B cell (primary cell): ENCODE data around the gene PIWIL4. TPM values are rescaled to one million over a fixed set of nuclear protein-coding genes. Genes with fewer than 3 reads are reported as not detected.

Experiments
- ATAC-seq: fragments of 200-7000 bp; cut with Tn5 transposase; one replicate; pipeline ENCODE4 v1.10.0; 2021; ENCODE audit warnings: low read depth, mild to moderate bottlenecking, moderate number of reproducible peaks, moderate library complexity
- CTCF ChIA-PET: fragments of 350-600 bp; sonication (Branson Sonifier 250); formaldehyde crosslinking; loops from one replicate; lab custom pipeline; 2021; ENCODE audit warnings: antibody characterized with exemption, inconsistent platforms; lab: Charles Lee
- POLR2A ChIA-PET: fragments of 350-600 bp; sonication (Branson Sonifier 250); formaldehyde crosslinking; loops from one replicate; lab custom pipeline; 2021; ENCODE audit warnings: antibody characterized with exemption; lab: Charles Lee
- DNase-seq: peaks from one replicate; pipeline ENCODE4 v3.0.0; 2013
- H2AFZ ChIP-seq: 2 replicates; pipeline ENCODE4 v1.6.1; 2012; ENCODE audit warnings: mild to moderate bottlenecking, low read depth, low read length; ENCODE audit not compliant: insufficient read depth, poor library complexity, severe bottlenecking
- H3K27ac ChIP-seq, 2 donors: 1 replicate in 1 of 2; 2 replicates in 1 of 2; pipeline ENCODE4 v1.5.1; 2012 to 2013; ENCODE audit warnings: low read length in 2 of 2, mild to moderate bottlenecking in 2 of 2, moderate library complexity in 1 of 2
- H3K27me3 ChIP-seq, 4 experiments: fragments of 200-600 bp in 1 of 4; sonication (generic) in 1 of 4; replicated peaks in 1 of 4; 1 replicate in 2 of 4; 2 replicates in 2 of 4; pipeline versions ENCODE4 v1.6.1 to v1.7.0; 2013 to 2016; ENCODE audit warnings: low read length in 3 of 4, mild to moderate bottlenecking in 2 of 4, mixed read lengths in 1 of 4, moderate library complexity in 1 of 4; ENCODE audit not compliant: insufficient read depth in 4 of 4, control insufficient read depth in 3 of 4; ENCODE audit errors: control extremely low read depth in 1 of 4
- H3K36me3 ChIP-seq, 2 experiments: replicated peaks in 1 of 2; 1 replicate in 1 of 2; 2 replicates in 1 of 2; pipeline versions ENCODE4 v1.6.1 to v1.7.1; 2013; ENCODE audit warnings: low read length in 1 of 2; ENCODE audit not compliant: insufficient read depth in 2 of 2, control insufficient read depth in 1 of 2; ENCODE audit errors: control extremely low read depth in 1 of 2, extremely low read depth in 1 of 2
- H3K4me1 ChIP-seq, 2 donors: fragments of 200-600 bp in 1 of 2; sonication (generic) in 1 of 2; 1 replicate in 1 of 2; 2 replicates in 1 of 2; pipeline versions ENCODE4 v1.5.1 to v1.6.1; 2013 to 2017; ENCODE audit warnings: low read length in 2 of 2; ENCODE audit not compliant: control insufficient read depth in 2 of 2, insufficient read depth in 2 of 2
- H3K4me2 ChIP-seq: replicated peaks from 2 replicates; pipeline ENCODE3; 2012; ENCODE audit warnings: mild to moderate bottlenecking, low read depth, low read length; ENCODE audit not compliant: poor library complexity, severe bottlenecking
- H3K4me3 ChIP-seq, 5 experiments: fragments of 200-600 bp in 1 of 5; sonication (generic) in 1 of 5; 1 replicate in 3 of 5; 2 replicates in 2 of 5; pipeline versions ENCODE4 v1.5.1 to v1.7.0; 2011 to 2016; ENCODE audit warnings: low read length in 4 of 5, mild to moderate bottlenecking in 4 of 5, low read depth in 2 of 5, control low read depth in 1 of 5, moderate library complexity in 1 of 5; ENCODE audit not compliant: insufficient read depth in 1 of 5; ENCODE audit errors: control extremely low read depth in 1 of 5, extremely low read depth in 1 of 5
- H3K79me2 ChIP-seq: fragments of 200-600 bp; sonication (generic); one replicate; pipeline ENCODE4 v1.6.0; 2016; ENCODE audit warnings: low read length; ENCODE audit not compliant: control insufficient read depth, insufficient read depth
- H3K9ac ChIP-seq: fragments of 200-600 bp; sonication (generic); 2 replicates; pipeline ENCODE4 v1.6.1; 2017; ENCODE audit warnings: mild to moderate bottlenecking, low read length, moderate library complexity
- H3K9me3 ChIP-seq, 3 donors: one replicate each; pipeline versions ENCODE4 v1.6.1 to v1.7.1; 2013; ENCODE audit warnings: low read length in 2 of 3; ENCODE audit not compliant: control insufficient read depth in 2 of 3, insufficient read depth in 1 of 3; ENCODE audit errors: control extremely low read depth in 1 of 3
- H4K20me1 ChIP-seq: 2 replicates; pipeline ENCODE4 v1.6.0; 2012; ENCODE audit warnings: mild to moderate bottlenecking, low read length; ENCODE audit not compliant: insufficient read depth, control insufficient read depth, poor library complexity, severe bottlenecking
- H3K27ac Mint-ChIP-seq: one replicate; pipeline ENCODE4 v1.8.0; 2021; ENCODE audit warnings: mixed read lengths
- H3K27me3 Mint-ChIP-seq: one replicate; pipeline ENCODE4 v1.8.0; 2021; ENCODE audit warnings: mixed read lengths
- H3K4me1 Mint-ChIP-seq: one replicate; pipeline ENCODE4 v1.8.0; 2021; ENCODE audit warnings: mixed read lengths
- H3K4me3 Mint-ChIP-seq: one replicate; pipeline ENCODE4 v1.8.0; 2021; ENCODE audit warnings: mixed read lengths
- H3K9me3 Mint-ChIP-seq: one replicate; pipeline ENCODE4 v1.8.0; 2022; ENCODE audit warnings: mixed read lengths; ENCODE audit not compliant: insufficient read depth
- CTCF ChIP-seq: fragments of 200-600 bp; IDR thresholded peaks from one replicate; pipeline ENCODE4 v1.8.0; 2022; ENCODE audit warnings: antibody characterized with exemption, mild to moderate bottlenecking
- EZH2 ChIP-seq: IDR thresholded peaks from 2 replicates; pipeline ENCODE4 v1.6.1; 2012; ENCODE audit warnings: borderline replicate concordance, low read depth, mild to moderate bottlenecking, moderate library complexity, low read length; ENCODE audit not compliant: insufficient read depth, poor library complexity, severe bottlenecking
- WGBS: methylation state at CpG from one replicate; pipeline ENCODE4 v1.1.5; 2013; ENCODE audit warnings: missing lambda C conversion rate; ENCODE audit not compliant: insufficient coverage; 5-methylcytosine and 5-hydroxymethylcytosine counted together
- intact Hi-C: fragments of 100-400 bp; cut with micrococcal nuclease; formaldehyde crosslinking; loops from one replicate; pipeline ENCODE4 v1.10.0; 2022
- polyA plus RNA-seq: library from polyadenylated mRNA; depleted of rRNA; stranded (reverse); fragments of >200 nt; gene quantifications from 2 replicates; pipeline ENCODE4 v1.2.3, GENCODE V29; 2012
- total RNA-seq, 2 donors: library from RNA; stranded (reverse); fragments of 120-200 nt in 1 of 2; gene quantifications; 1 replicate in 1 of 2; 2 replicates in 1 of 2; pipeline versions ENCODE4 v1.2.3 to v1.2.4, GENCODE V29; 2013 to 2022

PIWIL4 gene
- total and polyA plus RNA-seq, 2 donors (not counting 1 experiment from before 2014, with no cell fraction given): 0.67 to 1.4 TPM

GRCh38 chr11:94532211-94532610 is 35.0 kb upstream of the PIWIL4 start:
- intact Hi-C loops: no loop called here
- H3K27ac ChIP-seq: no peak overlapping the region
- H3K79me2 ChIP-seq: no peaks in the 10 kb centered on the region
- H3K4me1 Mint-ChIP-seq: no peaks in the 10 kb centered on the region
- H3K4me3 Mint-ChIP-seq: no peak overlapping the region
- no CpG with 5 or more reads among the region's 3 CpGs for WGBS
- H3K9ac ChIP-seq: no peak overlapping the region
- peaks cover 0 to 8% (median 0%) of the 10 kb centered on the region in 4 experiments for H3K27me3 ChIP-seq
- ChIA-PET CTCF (no interaction called here), POLR2A (no interaction called here)
- H2AFZ ChIP-seq: no peak overlapping the region
- H3K4me3 ChIP-seq: no peak overlapping the region
- H3K27ac Mint-ChIP-seq: no peak overlapping the region
- ATAC-seq (no peak), DNase-seq (no peak)
- H3K27me3 Mint-ChIP-seq: peaks cover 24% of the 10 kb centered on the region
- no peaks in the 10 kb centered on the region for H3K36me3 ChIP-seq
- H3K9me3 Mint-ChIP-seq: no peaks in the 10 kb centered on the region
- H3K4me2 ChIP-seq: no peak overlapping the region
- H3K9me3 ChIP-seq: no peaks in the 10 kb centered on the region
- no peaks in the 10 kb centered on the region for H3K4me1 ChIP-seq
- TF ChIP-seq CTCF (no peak), EZH2 (no peak)
- no peaks in the 10 kb centered on the region for H4K20me1 ChIP-seq

- Histone ChIP-seq H3K4me1 (no peaks in the 10 kb centered on the region), H3K9ac (no peak overlapping the region), H2AFZ (no peak overlapping the region), H3K27ac (no peak overlapping the region), H3K9me3 (no peaks in the 10 kb centered on the region), H3K27me3 (peaks cover 0 to 11% (median 0%) of the 10 kb centered on the region in 4 experiments), H3K36me3 (no peaks in the 10 kb centered on the region), H4K20me1 (no peaks in the 10 kb centered on the region), H3K4me3 (no peak overlapping the region), H3K4me2 (no peak overlapping the region), H3K79me2 (no peaks in the 10 kb centered on the region)
- ChIA-PET CTCF (interaction anchor here (1.6 kb wide), 1 partner anchor 14 kb away, joined by 4 read pairs; no protein-coding TSS in a partner anchor), POLR2A (no interaction called here)
- Mint-ChIP-seq H3K4me1 (no peaks in the 10 kb centered on the region), H3K27ac (no peak overlapping the region), H3K27me3 (peaks cover 29% of the 10 kb centered on the region), H3K4me3 (no peak overlapping the region), H3K9me3 (no peaks in the 10 kb centered on the region)
- ATAC-seq: no peak
- TF ChIP-seq EZH2 (no peak), CTCF (no peak)
- no CpG with 5 or more reads among the region's 1 CpG for WGBS
- intact Hi-C loops: no loop called here
- no peak for DNase-seq
Measured at GRCh38 chr11:94533206-94533605, 34.0 kb upstream of the PIWIL4 start.
